Astrocyte (in vitro differentiated cells and primary cell): ENCODE measurements around the gene MAGI1. TPM values are rescaled to one million over a fixed set of nuclear protein-coding genes. Genes with fewer than 3 reads are reported as not detected.
A peak's percentile ranks its signal among the peaks of the same experiment; 100 is the strongest.

Source experiments
- DNase-seq: peaks from one replicate; pipeline ENCODE4 v3.0.0-alpha.2; 2010; ENCODE audit warnings: low read depth
- FAIRE-seq: peaks from 2 replicates; lab custom pipeline; 2011; peaks lifted over from hg19 to GRCh38; lab: Jason Lieb, UNC
- H2AFZ ChIP-seq: 2 replicates; pipeline ENCODE4 v1.6.0; 2012; ENCODE audit warnings: low read depth, low read length, inconsistent platforms
- H3K27ac ChIP-seq: 2 replicates; pipeline ENCODE4 v1.5.1; 2011; ENCODE audit warnings: low read depth, low read length, inconsistent platforms
- H3K27me3 ChIP-seq: 2 replicates; pipeline ENCODE4 v1.6.0; 2011; ENCODE audit warnings: low read length, inconsistent platforms; ENCODE audit not compliant: insufficient read depth
- H3K36me3 ChIP-seq: 2 replicates; pipeline ENCODE4 v1.5.1; 2011; ENCODE audit warnings: low read length, inconsistent platforms; ENCODE audit not compliant: insufficient read depth
- H3K4me1 ChIP-seq: 2 replicates; pipeline ENCODE4 v1.5.1; 2011; ENCODE audit warnings: low read length, inconsistent platforms; ENCODE audit not compliant: insufficient read depth
- H3K4me2 ChIP-seq: 2 replicates; pipeline ENCODE4 v1.6.0; 2012; ENCODE audit warnings: low read length, inconsistent platforms
- H3K4me3 ChIP-seq: 2 replicates; pipeline ENCODE4 v1.5.1; 2011; ENCODE audit warnings: low read depth, mild to moderate bottlenecking, low read length, inconsistent platforms; ENCODE audit not compliant: insufficient read depth
- H3K79me2 ChIP-seq: 2 replicates; pipeline ENCODE4 v1.6.0; 2012; ENCODE audit warnings: mild to moderate bottlenecking, low read length, inconsistent platforms; ENCODE audit not compliant: insufficient read depth
- H3K9ac ChIP-seq: 2 replicates; pipeline ENCODE4 v1.6.0; 2012; ENCODE audit warnings: mild to moderate bottlenecking, low read length, inconsistent platforms
- H3K9me3 ChIP-seq: 2 replicates; pipeline ENCODE4 v1.5.1; 2012; ENCODE audit warnings: low read depth, mild to moderate bottlenecking, low read length, inconsistent platforms; ENCODE audit not compliant: insufficient read depth
- H4K20me1 ChIP-seq: 2 replicates; pipeline ENCODE4 v1.6.0; 2012; ENCODE audit warnings: low read length, inconsistent platforms; ENCODE audit not compliant: insufficient read depth
- H3K27ac Mint-ChIP-seq: one replicate; pipeline ENCODE4 v1.8.0; 2021; ENCODE audit warnings: mild to moderate bottlenecking, mixed read lengths; ENCODE audit not compliant: unreplicated experiment
- H3K27me3 Mint-ChIP-seq: one replicate; pipeline ENCODE4 v1.8.0; 2021; ENCODE audit warnings: low read depth, mixed read lengths; ENCODE audit not compliant: unreplicated experiment
- H3K36me3 Mint-ChIP-seq: one replicate; pipeline ENCODE4 v1.8.0; 2021; ENCODE audit warnings: low read depth, mixed read lengths; ENCODE audit not compliant: unreplicated experiment
- H3K4me1 Mint-ChIP-seq: one replicate; pipeline ENCODE4 v1.8.0; 2021; ENCODE audit warnings: low read depth, mixed read lengths; ENCODE audit not compliant: unreplicated experiment
- H3K4me3 Mint-ChIP-seq: one replicate; pipeline ENCODE4 v1.8.0; 2021; ENCODE audit warnings: mild to moderate bottlenecking, moderate library complexity, mixed read lengths; ENCODE audit not compliant: unreplicated experiment
- H3K9me3 Mint-ChIP-seq: one replicate; pipeline ENCODE4 v1.8.0; 2021; ENCODE audit warnings: mild to moderate bottlenecking, mixed read lengths; ENCODE audit not compliant: unreplicated experiment
- EZH2 ChIP-seq: IDR thresholded peaks from 2 replicates; pipeline ENCODE4 v1.6.1; 2012; ENCODE audit warnings: mild to moderate bottlenecking, low read length, inconsistent platforms; ENCODE audit not compliant: insufficient read depth
- total RNA-seq: library from RNA; stranded (reverse); gene quantifications from 2 replicates; pipeline ENCODE4 v1.2.1, GENCODE V29; 2021
- TF ChIP-seq, protein P1 (sequence below): IDR thresholded peaks from 2 replicates; pipeline ENCODE4 v1.5.1; 2011; ENCODE audit warnings: low read depth, mild to moderate bottlenecking, inconsistent platforms, low read length, moderate library complexity; ENCODE audit not compliant: insufficient read depth

MAGI1 gene
- total RNA-seq, 1 donor from 2014 or later: 31.8 TPM

DNA sequence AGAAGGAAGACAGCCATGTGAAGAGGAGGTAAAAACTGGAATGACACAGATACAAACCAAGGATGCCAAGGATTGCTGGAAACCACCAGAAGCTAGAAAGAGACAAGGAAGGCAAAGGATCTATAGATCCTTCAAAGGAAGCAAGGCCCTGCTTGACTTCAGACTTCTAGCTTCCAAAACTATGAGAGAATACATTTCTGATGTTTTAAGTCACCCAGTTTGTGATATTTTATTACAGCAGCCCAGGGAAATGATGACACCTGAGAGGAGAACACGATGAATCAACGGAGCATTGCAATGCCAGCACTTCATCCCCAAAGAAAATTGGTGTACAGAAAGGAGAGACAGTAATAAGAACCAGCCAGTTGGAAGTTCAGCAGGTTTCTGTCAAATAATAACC lies 116.3 kb downstream of the MAGI1 start:
- Mint-ChIP-seq H3K27me3 (peaks cover 4% of the 10 kb centered on the region), H3K4me1 (peaks cover 25% of the 10 kb centered on the region), H3K36me3 (no peaks in the 10 kb centered on the region), H3K9me3 (no peaks in the 10 kb centered on the region), H3K27ac (peak overlapping the region; percentile 38), H3K4me3 (no peak overlapping the region)
- Histone ChIP-seq H3K4me2 (no peak overlapping the region), H4K20me1 (peaks cover 38% of the 10 kb centered on the region), H2AFZ (no peak overlapping the region), H3K27me3 (no peaks in the 10 kb centered on the region), H3K27ac (no peak overlapping the region), H3K9me3 (no peaks in the 10 kb centered on the region), H3K79me2 (peaks cover 11% of the 10 kb centered on the region), H3K9ac (no peak overlapping the region), H3K4me3 (no peak overlapping the region), H3K36me3 (no peaks in the 10 kb centered on the region), H3K4me1 (peaks cover 9% of the 10 kb centered on the region)
- peak; percentile 26 for DNase-seq
- peak; percentile 54 for FAIRE-seq
- TF ChIP-seq, protein P1, sequence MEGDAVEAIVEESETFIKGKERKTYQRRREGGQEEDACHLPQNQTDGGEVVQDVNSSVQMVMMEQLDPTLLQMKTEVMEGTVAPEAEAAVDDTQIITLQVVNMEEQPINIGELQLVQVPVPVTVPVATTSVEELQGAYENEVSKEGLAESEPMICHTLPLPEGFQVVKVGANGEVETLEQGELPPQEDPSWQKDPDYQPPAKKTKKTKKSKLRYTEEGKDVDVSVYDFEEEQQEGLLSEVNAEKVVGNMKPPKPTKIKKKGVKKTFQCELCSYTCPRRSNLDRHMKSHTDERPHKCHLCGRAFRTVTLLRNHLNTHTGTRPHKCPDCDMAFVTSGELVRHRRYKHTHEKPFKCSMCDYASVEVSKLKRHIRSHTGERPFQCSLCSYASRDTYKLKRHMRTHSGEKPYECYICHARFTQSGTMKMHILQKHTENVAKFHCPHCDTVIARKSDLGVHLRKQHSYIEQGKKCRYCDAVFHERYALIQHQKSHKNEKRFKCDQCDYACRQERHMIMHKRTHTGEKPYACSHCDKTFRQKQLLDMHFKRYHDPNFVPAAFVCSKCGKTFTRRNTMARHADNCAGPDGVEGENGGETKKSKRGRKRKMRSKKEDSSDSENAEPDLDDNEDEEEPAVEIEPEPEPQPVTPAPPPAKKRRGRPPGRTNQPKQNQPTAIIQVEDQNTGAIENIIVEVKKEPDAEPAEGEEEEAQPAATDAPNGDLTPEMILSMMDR: no peak
- no peak for TF ChIP-seq EZH2

DNA sequence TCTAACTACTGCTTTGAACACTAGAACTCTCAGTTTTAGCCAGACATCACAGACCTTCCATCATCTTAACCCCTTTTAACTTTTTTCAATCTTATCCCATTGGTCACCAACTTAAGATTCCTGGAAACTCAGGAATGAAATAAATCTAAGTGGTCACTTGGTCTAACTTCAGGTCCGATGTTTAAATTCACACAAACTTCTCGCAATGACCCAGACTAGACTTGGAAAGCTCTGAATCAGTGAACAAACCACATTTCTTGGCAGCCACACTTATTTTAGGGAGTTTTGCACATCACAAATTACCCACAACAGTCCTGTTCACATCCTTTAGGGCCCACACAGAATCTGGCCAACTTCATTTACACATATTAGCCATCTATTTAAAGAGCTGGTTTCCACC lies 118.9 kb downstream of the MAGI1 start:
- no peak overlapping the region for H2AFZ ChIP-seq
- H3K79me2 ChIP-seq: peaks cover 10% of the 10 kb centered on the region
- H3K27ac ChIP-seq: no peak overlapping the region
- no peaks in the 10 kb centered on the region for H3K27me3 ChIP-seq
- H3K9ac ChIP-seq: no peak overlapping the region
- no peaks in the 10 kb centered on the region for H3K9me3 ChIP-seq
- peak overlapping the region; percentile 6 for H3K4me2 ChIP-seq
- Mint-ChIP-seq H3K27me3 (no peaks in the 10 kb centered on the region), H3K36me3 (no peaks in the 10 kb centered on the region), H3K27ac (no peak overlapping the region), H3K4me3 (no peak overlapping the region), H3K4me1 (peaks cover 22% of the 10 kb centered on the region), H3K9me3 (no peaks in the 10 kb centered on the region)
- H3K4me1 ChIP-seq: peaks cover 5% of the 10 kb centered on the region
- H4K20me1 ChIP-seq: peaks cover 21% of the 10 kb centered on the region
- no peak overlapping the region for H3K4me3 ChIP-seq
- no peaks in the 10 kb centered on the region for H3K36me3 ChIP-seq
- TF ChIP-seq EZH2: no peak
- TF ChIP-seq, protein P1: no peak
- FAIRE-seq: no peak
- peak; percentile 95 for DNase-seq

DNA sequence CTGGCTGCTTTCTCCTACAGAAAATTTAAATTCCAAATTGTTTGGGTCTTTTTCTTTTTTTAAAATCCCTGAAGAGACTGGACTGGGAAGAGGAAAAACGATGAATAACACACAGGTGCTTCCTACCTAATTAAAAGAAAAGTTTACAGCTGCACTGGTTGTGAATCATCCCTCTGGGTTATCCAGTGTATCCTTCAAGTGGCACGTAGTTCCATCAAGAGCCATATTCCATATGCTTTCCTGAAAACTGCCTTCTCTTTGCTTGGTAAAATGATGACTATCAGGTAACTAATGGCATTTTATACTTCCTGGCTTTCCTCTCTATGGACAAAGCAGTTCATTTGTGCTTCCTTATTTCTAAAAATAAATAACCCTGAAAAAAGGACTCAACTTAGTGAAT lies 123.2 kb downstream of the MAGI1 start:
- no peak overlapping the region for H2AFZ ChIP-seq
- Mint-ChIP-seq H3K36me3 (no peaks in the 10 kb centered on the region), H3K9me3 (no peaks in the 10 kb centered on the region), H3K27ac (no peak overlapping the region), H3K27me3 (no peaks in the 10 kb centered on the region), H3K4me3 (no peak overlapping the region), H3K4me1 (peaks cover 13% of the 10 kb centered on the region)
- H3K9me3 ChIP-seq: no peaks in the 10 kb centered on the region
- peaks cover 3% of the 10 kb centered on the region for H3K79me2 ChIP-seq
- no peak overlapping the region for H3K27ac ChIP-seq
- TF ChIP-seq, protein P1: no peak
- no peak for TF ChIP-seq EZH2
- H4K20me1 ChIP-seq: peaks cover 31% of the 10 kb centered on the region
- no peaks in the 10 kb centered on the region for H3K4me1 ChIP-seq
- H3K4me2 ChIP-seq: no peak overlapping the region
- H3K9ac ChIP-seq: no peak overlapping the region
- no peaks in the 10 kb centered on the region for H3K36me3 ChIP-seq
- H3K4me3 ChIP-seq: no peak overlapping the region
- DNase-seq (no peak), FAIRE-seq (no peak)
- H3K27me3 ChIP-seq: no peaks in the 10 kb centered on the region
